Measurements from ENCODE around the gene APMAP.

- no peak for TF ChIP-seq CTCF (IDR thresholded peaks at IDR 0.05; ENCODE audit: poor library complexity)
- TF ChIP-seq EZH2phosphoT487 (IDR thresholded peaks at IDR 0.05; ENCODE audit: low read depth, severe bottlenecking, unreplicated experiment): no peak
Measured at GRCh38 chr20:25021336-25021735, 28.8 kb upstream of the APMAP start.
